Stimulated activated CD8-positive, alpha-beta memory T cell treated with anti-CD3 and anti-CD28 coated beads, Interleukin-2, amount 100 ng/mL, for 48 hours (primary cell): ENCODE results near the gene KCNT2.
"Not testable (repeated sequence)": the region's sequence is repeated elsewhere in the genome, so short reads cannot be mapped to it uniquely, and the experiment has no call there.

ENCODE experiments used
- DNase-seq, 2 donors: peaks; one replicate each; pipeline ENCODE4 v3.0.0-alpha.2; 2020; ENCODE audit warnings: low read depth in 2 of 2

Gene KCNT2

GRCh38 chr1:196319301-196319700 lies 288.9 kb downstream of the KCNT2 start:
- DNase-seq = no peak

GRCh38 chr1:196317535-196318522 lies 290.4 kb downstream of the KCNT2 start:
- no peak for DNase-seq

GRCh38 chr1:196312739-196313138 lies 295.5 kb downstream of the KCNT2 start:
- no peak for DNase-seq

- DNase-seq = no peak
Observed at GRCh38 chr1:196309386-196309785, 298.9 kb downstream of the KCNT2 start.

- DNase-seq = no peak
Observed at GRCh38 chr1:196308176-196308575, 300.1 kb downstream of the KCNT2 start.

- no peak for DNase-seq
Observed at GRCh38 chr1:196306421-196306820, 301.8 kb downstream of the KCNT2 start.

- no peak for DNase-seq
Observed at GRCh38 chr1:196305216-196305615, 303.0 kb downstream of the KCNT2 start.

GRCh38 chr1:196302981-196303380 lies 305.3 kb downstream of the KCNT2 start:
- no peak for DNase-seq

GRCh38 chr1:196302420-196302819 lies 305.8 kb downstream of the KCNT2 start:
- no peak for DNase-seq

- no peak for DNase-seq
Observed at GRCh38 chr1:196295766-196296165, 312.5 kb downstream of the KCNT2 start.

- DNase-seq = no peak
Observed at GRCh38 chr1:196278816-196279215, 329.4 kb downstream of the KCNT2 start.

- no peak for DNase-seq
Observed at GRCh38 chr1:196277860-196278259, 330.4 kb downstream of the KCNT2 start.

GRCh38 chr1:196271212-196271947 lies 336.9 kb downstream of the KCNT2 start:
- DNase-seq = no peak

GRCh38 chr1:196263086-196263485 lies 345.2 kb downstream of the KCNT2 start:
- not testable (repeated sequence) for DNase-seq

- no peak for DNase-seq
Observed at GRCh38 chr1:196260270-196260669, 348.0 kb downstream of the KCNT2 start.

- DNase-seq = no peak
Observed at GRCh38 chr1:196259316-196259715, 348.9 kb downstream of the KCNT2 start.

GRCh38 chr1:196255762-196256161 lies 352.5 kb downstream of the KCNT2 start:
- DNase-seq = no peak

- DNase-seq = no peak
Observed at GRCh38 chr1:196229546-196229945, 378.7 kb downstream of the KCNT2 start.

GRCh38 chr1:196214866-196215265 lies 393.4 kb downstream of the KCNT2 start:
- DNase-seq = no peak

GRCh38 chr1:196209983-196210382 lies 398.3 kb downstream of the KCNT2 start:
- no peak for DNase-seq

GRCh38 chr1:196209265-196209664 lies 399.0 kb downstream of the KCNT2 start:
- DNase-seq = no peak

GRCh38 chr1:196207612-196208217 lies 400.5 kb downstream of the KCNT2 start:
- no peak for DNase-seq
